ENCODE measurements around the gene UBE2G2.

The UBE2G2 gene

GRCh38 chr21:44801468-44802395 lies at the start of gene UBE2G2:
UBE2G2 (minus strand) TSS chr21:44801820; CDS start chr21:44801748, 72 bp downstream.
- DNase-seq = peak; percentile 90

GRCh38 chr21:44850905-44851657 lies 49.5 kb upstream of the UBE2G2 start:
- no peak for DNase-seq

GRCh38 chr21:44850208-44850800 lies 48.7 kb upstream of the UBE2G2 start:
- DNase-seq = no peak

GRCh38 chr21:44849616-44850130 lies 48.1 kb upstream of the UBE2G2 start:
- no peak for DNase-seq

GRCh38 chr21:44848821-44849521 lies 47.4 kb upstream of the UBE2G2 start:
- no peak for DNase-seq

- DNase-seq = no peak
These were observed 45.8 kb upstream of the UBE2G2 start for GRCh38 chr21:44847261-44848056.

GRCh38 chr21:44846485-44847260 lies 45.1 kb upstream of the UBE2G2 start:
- DNase-seq = peak; percentile 32

- no peak for DNase-seq
These were observed 44.5 kb upstream of the UBE2G2 start for GRCh38 chr21:44846224-44846484.

GRCh38 chr21:44845418-44846223 lies 44.0 kb upstream of the UBE2G2 start:
- DNase-seq = peak; percentile 54

- no peak for DNase-seq
These were observed 42.6 kb upstream of the UBE2G2 start for GRCh38 chr21:44844256-44844655.

GRCh38 chr21:44842721-44843445 lies 41.3 kb upstream of the UBE2G2 start:
- no peak for DNase-seq

- no peak for DNase-seq
These were observed 40.5 kb upstream of the UBE2G2 start for GRCh38 chr21:44842087-44842486.

GRCh38 chr21:44840771-44841170 lies 39.2 kb upstream of the UBE2G2 start:
- no peak for DNase-seq

- no peak for DNase-seq
These were observed 37.3 kb upstream of the UBE2G2 start for GRCh38 chr21:44838951-44839350.

- no peak for DNase-seq
These were observed 36.6 kb upstream of the UBE2G2 start for GRCh38 chr21:44838039-44838895.

- DNase-seq = no peak
These were observed 35.9 kb upstream of the UBE2G2 start for GRCh38 chr21:44837537-44837936.

GRCh38 chr21:44836666-44837471 lies 35.2 kb upstream of the UBE2G2 start:
- DNase-seq = no peak

- no peak for DNase-seq
These were observed 34.7 kb upstream of the UBE2G2 start for GRCh38 chr21:44836349-44836665.

Data from CD4-positive, alpha-beta T cell treated with Interleukin-10 for 1 hour (primary cell).